ENCODE data around the gene FLG. TPM values are rescaled to one million over a fixed set of nuclear protein-coding genes. Genes with fewer than 3 reads are reported as not detected.

Gene FLG
- total RNA-seq, 1 experiment from 2014 or later = not detected

DNA sequence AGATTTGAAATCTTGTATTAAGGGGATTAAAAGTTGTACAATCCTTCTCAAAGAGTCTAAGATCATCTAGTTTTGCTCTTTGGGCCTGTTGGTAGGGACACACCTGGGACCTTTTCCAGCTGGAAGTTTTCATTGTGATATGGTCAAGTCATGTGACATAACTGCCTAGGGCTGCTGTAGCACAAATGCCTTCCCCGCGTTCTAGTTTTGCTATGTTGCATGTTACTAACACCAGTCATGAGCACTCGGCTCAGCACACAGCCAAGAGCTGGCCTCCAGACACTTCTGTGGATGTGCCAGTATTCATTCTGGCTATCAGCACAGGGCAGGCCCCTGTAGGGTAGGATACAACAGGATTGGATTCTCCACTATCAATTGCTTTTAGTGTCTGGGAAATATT lies 49.4 kb upstream of the FLG start:
- no peak overlapping the region for H3K4me3 Mint-ChIP-seq
- no peak for DNase-seq (ENCODE audit: low spot score)
- H3K9me3 Mint-ChIP-seq = peaks cover 95% of the 10 kb centered on the region
- H3K27ac Mint-ChIP-seq = no peak overlapping the region
- ChIA-PET POLR2A (no interaction called here), CTCF (no interaction called here)
- no peaks in the 10 kb centered on the region for H3K4me1 Mint-ChIP-seq
- peaks cover 7% of the 10 kb centered on the region for H3K27me3 Mint-ChIP-seq (ENCODE audit: low read depth)
- peaks cover 73% of the 10 kb centered on the region for H3K36me3 Mint-ChIP-seq
- TF ChIP-seq, protein P1, sequence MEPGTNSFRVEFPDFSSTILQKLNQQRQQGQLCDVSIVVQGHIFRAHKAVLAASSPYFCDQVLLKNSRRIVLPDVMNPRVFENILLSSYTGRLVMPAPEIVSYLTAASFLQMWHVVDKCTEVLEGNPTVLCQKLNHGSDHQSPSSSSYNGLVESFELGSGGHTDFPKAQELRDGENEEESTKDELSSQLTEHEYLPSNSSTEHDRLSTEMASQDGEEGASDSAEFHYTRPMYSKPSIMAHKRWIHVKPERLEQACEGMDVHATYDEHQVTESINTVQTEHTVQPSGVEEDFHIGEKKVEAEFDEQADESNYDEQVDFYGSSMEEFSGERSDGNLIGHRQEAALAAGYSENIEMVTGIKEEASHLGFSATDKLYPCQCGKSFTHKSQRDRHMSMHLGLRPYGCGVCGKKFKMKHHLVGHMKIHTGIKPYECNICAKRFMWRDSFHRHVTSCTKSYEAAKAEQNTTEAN (CRISPR knock-in tag; IDR thresholded peaks at IDR 0.05) = no peak
- TF ChIP-seq JUN (CRISPR knock-in tag; IDR thresholded peaks at IDR 0.05) (no peak), NFE2L1 (CRISPR knock-in tag; IDR thresholded peaks at IDR 0.05) (no peak), RORB (CRISPR knock-in tag; IDR thresholded peaks at IDR 0.05) (no peak), FOXP1 (CRISPR knock-in tag; IDR thresholded peaks at IDR 0.05; ENCODE audit: borderline replicate concordance) (no peak)
- no peak for ATAC-seq

DNA sequence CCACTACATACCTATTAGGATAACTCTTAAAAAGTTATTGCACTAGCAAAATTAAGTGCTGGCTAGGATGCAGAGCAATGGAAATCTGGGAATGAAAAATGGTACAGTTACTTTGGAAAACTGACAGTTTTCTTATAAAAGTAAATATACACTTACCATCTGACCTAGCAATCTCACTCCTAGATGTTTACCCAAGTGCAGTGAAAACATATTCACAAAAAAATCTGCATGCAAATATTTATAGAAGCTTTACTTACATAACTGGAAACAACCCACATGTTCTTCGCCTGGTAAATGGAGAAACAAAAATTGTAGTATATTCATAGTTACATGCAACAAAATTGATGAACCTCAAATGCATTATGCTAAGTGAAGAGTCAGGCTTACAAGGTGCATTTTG lies 47.6 kb upstream of the FLG start:
- POLR2A ChIA-PET = no interaction called here

DNA sequence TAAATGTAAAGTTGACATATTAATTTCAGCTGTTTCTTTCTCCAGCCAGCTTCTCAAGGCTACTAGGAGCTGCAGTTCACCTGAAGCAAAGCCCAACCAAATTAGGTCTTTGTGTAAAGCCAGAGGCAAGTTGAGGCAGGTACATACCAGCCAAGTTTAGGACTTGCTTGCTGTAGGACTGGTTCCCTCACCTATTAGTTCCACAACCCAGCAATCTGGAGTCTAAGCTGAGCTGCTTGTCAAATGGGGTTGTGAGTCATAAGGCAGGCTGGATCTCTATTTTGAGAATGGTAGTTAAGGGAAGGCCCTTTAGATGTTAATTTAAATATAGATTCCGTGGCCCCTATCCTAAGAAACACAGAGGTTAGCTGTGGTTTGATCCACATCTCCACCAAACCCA lies 42.4 kb upstream of the FLG start:
- H3K4me3 Mint-ChIP-seq = no peak overlapping the region
- peaks cover 4% of the 10 kb centered on the region; the same call in 1 of the 2 replicates for H3K27me3 Mint-ChIP-seq (ENCODE audit: low read depth)

More for the DNA sequence above, 47.6 kb upstream of the FLG start:
- Mint-ChIP-seq H3K9me3 (peaks cover 95% of the 10 kb centered on the region), H3K4me3 (no peak overlapping the region), H3K27ac (no peak overlapping the region), H3K36me3 (peaks cover 67% of the 10 kb centered on the region), H3K27me3 (ENCODE audit: low read depth) (peaks cover 5% of the 10 kb centered on the region), H3K4me1 (no peaks in the 10 kb centered on the region)
- CTCF ChIA-PET = no interaction called here
- DNase-seq (ENCODE audit: low spot score) (no peak), ATAC-seq (no peak)
- no peak for TF ChIP-seq RELA (CRISPR knock-in tag; IDR thresholded peaks at IDR 0.05; ENCODE audit: borderline replicate concordance)
- TF ChIP-seq ZNF232 (CRISPR knock-in tag; IDR thresholded peaks at IDR 0.05) = no peak
- TF ChIP-seq MXD4 (CRISPR knock-in tag; IDR thresholded peaks at IDR 0.05; ENCODE audit: borderline replicate concordance) = no peak
- no peak for TF ChIP-seq NR1H2 (CRISPR knock-in tag; IDR thresholded peaks at IDR 0.05)
- TF ChIP-seq ZNF263 (CRISPR knock-in tag; IDR thresholded peaks at IDR 0.05; ENCODE audit: low read depth) = no peak

DNA sequence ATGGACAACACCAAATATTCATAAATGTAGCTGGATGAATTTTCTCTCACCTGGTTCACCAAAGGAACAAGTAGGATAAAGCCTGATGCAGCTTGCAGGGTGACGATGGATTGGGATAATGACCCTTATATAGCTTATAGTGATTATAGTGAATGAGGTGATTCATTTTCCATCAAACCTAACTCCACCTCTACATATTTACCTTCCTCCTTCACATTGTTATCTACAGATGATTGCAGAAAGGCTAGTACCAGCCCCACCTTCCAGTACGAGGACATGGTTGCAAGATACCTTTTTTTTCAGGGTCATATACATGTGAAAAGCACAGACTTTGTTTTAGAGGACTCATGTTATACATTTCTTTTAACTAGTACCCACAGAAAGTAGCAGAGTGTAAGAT lies 34.9 kb upstream of the FLG start, which contains the start of gene FLG2:
Gene FLG2 (minus strand): TSS at position 101 of the 400 bp plus-strand sequence. CDS start 1,122 bp downstream, outside the sequence.
- ChIA-PET CTCF (no interaction called here), POLR2A (no interaction called here)
- Mint-ChIP-seq H3K27me3 (ENCODE audit: low read depth) (peaks cover 5% of the 10 kb centered on the region; the same call in 1 of the 2 replicates), H3K36me3 (peaks cover 74% of the 10 kb centered on the region), H3K4me1 (no peaks in the 10 kb centered on the region), H3K4me3 (no peak within 1 kb of the TSS), H3K9me3 (peaks cover 60% of the 10 kb centered on the region), H3K27ac (no peak within 1 kb of the TSS)
- TF ChIP-seq, protein P2, sequence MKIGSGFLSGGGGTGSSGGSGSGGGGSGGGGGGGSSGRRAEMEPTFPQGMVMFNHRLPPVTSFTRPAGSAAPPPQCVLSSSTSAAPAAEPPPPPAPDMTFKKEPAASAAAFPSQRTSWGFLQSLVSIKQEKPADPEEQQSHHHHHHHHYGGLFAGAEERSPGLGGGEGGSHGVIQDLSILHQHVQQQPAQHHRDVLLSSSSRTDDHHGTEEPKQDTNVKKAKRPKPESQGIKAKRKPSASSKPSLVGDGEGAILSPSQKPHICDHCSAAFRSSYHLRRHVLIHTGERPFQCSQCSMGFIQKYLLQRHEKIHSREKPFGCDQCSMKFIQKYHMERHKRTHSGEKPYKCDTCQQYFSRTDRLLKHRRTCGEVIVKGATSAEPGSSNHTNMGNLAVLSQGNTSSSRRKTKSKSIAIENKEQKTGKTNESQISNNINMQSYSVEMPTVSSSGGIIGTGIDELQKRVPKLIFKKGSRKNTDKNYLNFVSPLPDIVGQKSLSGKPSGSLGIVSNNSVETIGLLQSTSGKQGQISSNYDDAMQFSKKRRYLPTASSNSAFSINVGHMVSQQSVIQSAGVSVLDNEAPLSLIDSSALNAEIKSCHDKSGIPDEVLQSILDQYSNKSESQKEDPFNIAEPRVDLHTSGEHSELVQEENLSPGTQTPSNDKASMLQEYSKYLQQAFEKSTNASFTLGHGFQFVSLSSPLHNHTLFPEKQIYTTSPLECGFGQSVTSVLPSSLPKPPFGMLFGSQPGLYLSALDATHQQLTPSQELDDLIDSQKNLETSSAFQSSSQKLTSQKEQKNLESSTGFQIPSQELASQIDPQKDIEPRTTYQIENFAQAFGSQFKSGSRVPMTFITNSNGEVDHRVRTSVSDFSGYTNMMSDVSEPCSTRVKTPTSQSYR (CRISPR knock-in tag; IDR thresholded peaks at IDR 0.05) = no peak
- ATAC-seq (no peak), DNase-seq (ENCODE audit: low spot score) (no peak)

More for the DNA sequence above, 42.4 kb upstream of the FLG start:
- H3K36me3 Mint-ChIP-seq = peaks cover 68% of the 10 kb centered on the region
- TF ChIP-seq ZNF423 (CRISPR knock-in tag; IDR thresholded peaks at IDR 0.05) = no peak
- TF ChIP-seq FOXP1 (CRISPR knock-in tag; IDR thresholded peaks at IDR 0.05; ENCODE audit: borderline replicate concordance) = no peak
- no peak for TF ChIP-seq GRHL2 (CRISPR knock-in tag; IDR thresholded peaks at IDR 0.05; ENCODE audit: insufficient replicate concordance, severe bottlenecking)
- no peak for TF ChIP-seq TP53 (CRISPR knock-in tag; IDR thresholded peaks at IDR 0.05)
- TF ChIP-seq, protein P3, sequence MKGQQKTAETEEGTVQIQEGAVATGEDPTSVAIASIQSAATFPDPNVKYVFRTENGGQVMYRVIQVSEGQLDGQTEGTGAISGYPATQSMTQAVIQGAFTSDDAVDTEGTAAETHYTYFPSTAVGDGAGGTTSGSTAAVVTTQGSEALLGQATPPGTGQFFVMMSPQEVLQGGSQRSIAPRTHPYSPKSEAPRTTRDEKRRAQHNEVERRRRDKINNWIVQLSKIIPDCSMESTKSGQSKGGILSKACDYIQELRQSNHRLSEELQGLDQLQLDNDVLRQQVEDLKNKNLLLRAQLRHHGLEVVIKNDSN (CRISPR knock-in tag; IDR thresholded peaks at IDR 0.05) = no peak
- TF ChIP-seq, protein P4, sequence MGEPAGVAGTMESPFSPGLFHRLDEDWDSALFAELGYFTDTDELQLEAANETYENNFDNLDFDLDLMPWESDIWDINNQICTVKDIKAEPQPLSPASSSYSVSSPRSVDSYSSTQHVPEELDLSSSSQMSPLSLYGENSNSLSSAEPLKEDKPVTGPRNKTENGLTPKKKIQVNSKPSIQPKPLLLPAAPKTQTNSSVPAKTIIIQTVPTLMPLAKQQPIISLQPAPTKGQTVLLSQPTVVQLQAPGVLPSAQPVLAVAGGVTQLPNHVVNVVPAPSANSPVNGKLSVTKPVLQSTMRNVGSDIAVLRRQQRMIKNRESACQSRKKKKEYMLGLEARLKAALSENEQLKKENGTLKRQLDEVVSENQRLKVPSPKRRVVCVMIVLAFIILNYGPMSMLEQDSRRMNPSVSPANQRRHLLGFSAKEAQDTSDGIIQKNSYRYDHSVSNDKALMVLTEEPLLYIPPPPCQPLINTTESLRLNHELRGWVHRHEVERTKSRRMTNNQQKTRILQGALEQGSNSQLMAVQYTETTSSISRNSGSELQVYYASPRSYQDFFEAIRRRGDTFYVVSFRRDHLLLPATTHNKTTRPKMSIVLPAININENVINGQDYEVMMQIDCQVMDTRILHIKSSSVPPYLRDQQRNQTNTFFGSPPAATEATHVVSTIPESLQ (CRISPR knock-in tag; IDR thresholded peaks at IDR 0.05) = no peak
- no peak for TF ChIP-seq RORB (CRISPR knock-in tag; IDR thresholded peaks at IDR 0.05)
- TF ChIP-seq FOXJ3 (CRISPR knock-in tag; IDR thresholded peaks at IDR 0.05; ENCODE audit: borderline replicate concordance) = no peak
- no peak for TF ChIP-seq TEAD1 (CRISPR knock-in tag; IDR thresholded peaks at IDR 0.05)
- ATAC-seq = no peak
- DNase-seq (ENCODE audit: low spot score) = no peak
- H3K27ac Mint-ChIP-seq = no peak overlapping the region
- POLR2A ChIA-PET = no interaction called here
- peaks cover 93% of the 10 kb centered on the region for H3K9me3 Mint-ChIP-seq
- CTCF ChIA-PET = no interaction called here
- H3K4me1 Mint-ChIP-seq = no peaks in the 10 kb centered on the region

Data from WTC11 (cell line).